ENCODE measurements around the gene MTMR1. TPM values are rescaled to one million over a fixed set of nuclear protein-coding genes. Genes with fewer than 3 reads are reported as not detected.

Gene MTMR1
- total RNA-seq, 3 donors from 2014 or later (not counting 1 experiment from before 2014, with no cell fraction given) = 43.0 to 45.1 (median 43.1) TPM

GRCh38 chrX:150772150-150772970 lies 79.2 kb downstream of the MTMR1 start:
- ATAC-seq (peak; percentile 64 to 84 (median 70)), DNase-seq (peak; percentile 57 to 78)
- Histone ChIP-seq H3K9me3 (ENCODE audit: control insufficient read depth, insufficient read depth, low read length) (no peaks in the 10 kb centered on the region), H3K27ac (ENCODE audit: low read length) (no peak overlapping the region), H3K36me3 (ENCODE audit: control insufficient read depth, insufficient read depth, low read length) (no peaks in the 10 kb centered on the region), H3K4me3 (ENCODE audit: low read length) (no peak overlapping the region), H3K27me3 (ENCODE audit: control insufficient read depth, insufficient read depth, low read length) (no peaks in the 10 kb centered on the region), H3K4me1 (ENCODE audit: control insufficient read depth, insufficient read depth, low read length) (peaks cover 4% of the 10 kb centered on the region)
- WGBS (ENCODE audit: insufficient coverage) = 38% methylated on average over 22 of the region's 26 CpGs
- intact Hi-C loops (cut with micrococcal nuclease) = no loop called here
- H3K27me3 Mint-ChIP-seq (ENCODE audit: low read depth in 2 of 2) = no peaks in the 10 kb centered on the region
- peak; percentile 50 for TF ChIP-seq CTCF (IDR thresholded peaks at IDR 0.05)
- no peak overlapping the region for H3K4me3 Mint-ChIP-seq
- peaks cover 0 to 7% of the 10 kb centered on the region in 2 donors for H3K4me1 Mint-ChIP-seq
- no peak overlapping the region for H3K27ac Mint-ChIP-seq
- no peaks in the 10 kb centered on the region for H3K9me3 Mint-ChIP-seq
- H3K36me3 Mint-ChIP-seq = no peaks in the 10 kb centered on the region

DNA sequence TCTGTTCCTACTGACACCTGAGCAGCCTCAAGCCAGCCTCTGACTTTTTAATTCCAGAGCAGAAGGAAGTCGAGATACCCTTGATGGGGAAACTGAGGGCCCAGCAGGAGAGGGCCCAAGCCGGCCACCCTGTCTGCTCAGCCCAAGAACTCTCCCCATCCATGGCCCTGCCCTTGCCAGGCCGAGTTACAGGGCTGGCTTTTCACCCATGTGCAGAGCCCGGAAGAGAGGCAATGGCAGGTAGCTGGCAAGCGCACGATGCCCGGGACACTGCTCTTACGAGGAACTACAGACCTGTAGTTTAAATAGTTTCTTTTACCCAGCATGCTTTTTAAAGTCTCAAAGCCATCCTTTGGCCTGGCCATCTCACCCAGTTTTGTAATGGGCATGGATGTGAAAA lies 79.9 kb downstream of the MTMR1 start:
- H3K4me1 ChIP-seq (ENCODE audit: control insufficient read depth, insufficient read depth, low read length) = peaks cover 4% of the 10 kb centered on the region
- H3K27ac ChIP-seq (ENCODE audit: low read length) = no peak overlapping the region
- H3K27me3 ChIP-seq (ENCODE audit: control insufficient read depth, insufficient read depth, low read length) = no peaks in the 10 kb centered on the region
- Mint-ChIP-seq H3K9me3 (no peaks in the 10 kb centered on the region), H3K27me3 (ENCODE audit: low read depth in 2 of 2) (no peaks in the 10 kb centered on the region), H3K4me1 (peaks cover 0 to 7% of the 10 kb centered on the region in 2 donors), H3K27ac (no peak overlapping the region), H3K36me3 (no peaks in the 10 kb centered on the region), H3K4me3 (no peak overlapping the region)
- ATAC-seq = no peak
- H3K4me3 ChIP-seq (ENCODE audit: low read length) = no peak overlapping the region
- DNase-seq = no peak
- no peaks in the 10 kb centered on the region for H3K9me3 ChIP-seq (ENCODE audit: control insufficient read depth, insufficient read depth, low read length)
- no peak for TF ChIP-seq CTCF (IDR thresholded peaks at IDR 0.05)
- intact Hi-C loops (cut with micrococcal nuclease) = no loop called here
- 90% methylated on average over 8 of the region's 8 CpGs for WGBS (ENCODE audit: insufficient coverage)
- no peaks in the 10 kb centered on the region for H3K36me3 ChIP-seq (ENCODE audit: control insufficient read depth, insufficient read depth, low read length)

DNA sequence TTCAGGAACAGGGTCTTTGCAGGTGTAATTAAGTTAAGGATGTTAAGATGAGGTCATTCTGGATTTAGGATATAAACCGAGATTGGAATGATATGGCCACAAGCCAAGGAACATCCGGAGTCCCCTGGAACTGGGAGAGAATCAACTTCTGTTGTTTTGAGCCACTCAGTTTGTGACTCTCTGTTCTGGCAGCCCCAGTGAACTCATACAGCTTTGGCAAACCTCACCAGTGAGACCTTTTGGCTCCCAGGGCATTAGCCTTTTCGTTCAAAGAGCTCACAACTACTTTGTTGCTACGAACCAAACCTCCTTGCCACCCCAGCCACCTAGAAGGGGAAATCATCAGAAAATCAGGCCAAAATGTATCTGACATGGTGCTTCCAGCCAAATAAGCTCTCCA lies 80.4 kb downstream of the MTMR1 start:
- H3K27me3 Mint-ChIP-seq (ENCODE audit: low read depth in 2 of 2) = no peaks in the 10 kb centered on the region
- WGBS (ENCODE audit: insufficient coverage) = 97% methylated on average over 4 of the region's 4 CpGs
- ATAC-seq (no peak), DNase-seq (no peak)
- intact Hi-C loops (cut with micrococcal nuclease) = no loop called here
- no peak overlapping the region for H3K4me3 Mint-ChIP-seq
- H3K4me1 Mint-ChIP-seq = peaks cover 0 to 7% of the 10 kb centered on the region in 2 donors
- Histone ChIP-seq H3K36me3 (ENCODE audit: control insufficient read depth, insufficient read depth, low read length) (no peaks in the 10 kb centered on the region), H3K9me3 (ENCODE audit: control insufficient read depth, insufficient read depth, low read length) (no peaks in the 10 kb centered on the region), H3K4me3 (ENCODE audit: low read length) (no peak overlapping the region), H3K4me1 (ENCODE audit: control insufficient read depth, insufficient read depth, low read length) (peaks cover 4% of the 10 kb centered on the region), H3K27ac (ENCODE audit: low read length) (no peak overlapping the region), H3K27me3 (ENCODE audit: control insufficient read depth, insufficient read depth, low read length) (no peaks in the 10 kb centered on the region)
- H3K9me3 Mint-ChIP-seq = no peaks in the 10 kb centered on the region
- no peaks in the 10 kb centered on the region for H3K36me3 Mint-ChIP-seq
- no peak for TF ChIP-seq CTCF (IDR thresholded peaks at IDR 0.05)
- H3K27ac Mint-ChIP-seq = no peak overlapping the region

Data from natural killer cell (primary cell).